Posterior vena cava (tissue), 2 donors: Measurements from ENCODE around the gene TANGO6. TPM values are rescaled to one million over a fixed set of nuclear protein-coding genes. Genes with fewer than 3 reads are reported as not detected.

Experiments used
- DNase-seq: peaks from one replicate; pipeline ENCODE4 v3.0.0-alpha.2; 2020; ENCODE audit warnings: low spot score
- intact Hi-C, 2 donors: fragments of 100-400 bp; cut with DNase I; formaldehyde crosslinking; loops; one replicate each; pipeline versions ENCODE4 v1.14.1 to v1.14.2; 2022 to 2023
- total RNA-seq, 2 donors: library from RNA; stranded (reverse); fragmentation: NEBNext Ultra II Directional; extraction: Animal tissue kit (Norgen Biotek cat#: 25700); gene quantifications; one replicate each; pipeline ENCODE4 v1.2.1, GENCODE V29; 2021
- donor health status: DM: yes; HTN: yes; CAD: no.
- donor health status: DM: yes; HTN: yes; CAD: no.

Gene TANGO6
- total RNA-seq, 2 donors from 2014 or later = 16.9 to 22.2 TPM

DNA sequence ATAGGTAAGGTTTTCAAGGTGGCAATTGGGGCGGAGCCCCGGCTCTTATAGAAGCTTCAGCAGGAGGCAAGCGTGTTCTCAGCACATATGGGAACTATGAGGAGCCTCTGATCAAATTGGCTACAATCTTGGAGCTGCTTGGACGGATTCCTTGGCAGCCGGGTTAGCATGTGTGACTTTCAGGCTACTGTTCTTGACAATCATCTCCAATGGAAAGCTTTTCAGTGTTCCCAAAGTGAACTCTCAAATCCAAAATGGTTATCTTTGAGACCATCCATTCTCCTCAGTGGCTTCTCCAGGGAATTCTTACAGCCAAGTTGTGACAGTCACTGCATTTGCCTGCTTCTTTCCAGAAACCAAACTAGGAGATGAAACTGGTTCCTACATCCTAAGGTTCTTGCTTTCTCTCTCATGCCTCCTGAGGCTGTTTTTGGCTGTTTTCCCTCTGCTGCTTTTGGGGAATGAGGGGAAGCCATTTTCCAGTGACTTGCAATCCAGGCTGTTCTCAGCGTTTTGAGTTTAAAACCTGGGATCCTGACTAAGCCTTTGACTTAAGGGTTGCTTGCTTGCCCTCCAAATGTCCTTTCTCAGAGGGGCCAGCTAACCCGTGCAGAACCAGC is 273.0 kb downstream of the TANGO6 start:
- intact Hi-C loops = loop anchor here (10.0 kb wide), 2 partner anchors 212 to 262 kb away; no protein-coding TSS in a partner anchor
- peak; percentile 9 for DNase-seq

DNA sequence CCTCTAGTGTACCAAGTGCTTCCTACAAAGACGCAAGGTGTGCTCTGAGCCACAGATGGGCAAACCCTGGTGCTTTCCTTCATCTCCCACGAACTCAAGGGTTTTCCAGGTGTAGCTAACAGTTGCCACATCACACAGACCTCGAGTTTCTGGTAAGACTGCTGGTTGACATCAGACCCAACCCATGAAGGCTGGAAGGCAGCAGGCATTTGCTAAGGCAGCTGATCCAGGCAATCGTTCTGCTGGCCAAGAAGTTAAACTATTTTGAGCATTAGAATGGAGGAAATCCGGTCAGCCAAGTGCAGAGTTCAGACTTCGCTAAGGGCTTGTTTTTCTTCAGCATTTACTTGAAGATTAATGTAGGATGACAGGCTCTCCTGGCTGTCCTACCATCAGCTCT is 273.6 kb downstream of the TANGO6 start:
- DNase-seq = peak; percentile 17
- intact Hi-C loops = loop anchor here (10.0 kb wide), 2 partner anchors 212 to 262 kb away; no protein-coding TSS in a partner anchor

DNA sequence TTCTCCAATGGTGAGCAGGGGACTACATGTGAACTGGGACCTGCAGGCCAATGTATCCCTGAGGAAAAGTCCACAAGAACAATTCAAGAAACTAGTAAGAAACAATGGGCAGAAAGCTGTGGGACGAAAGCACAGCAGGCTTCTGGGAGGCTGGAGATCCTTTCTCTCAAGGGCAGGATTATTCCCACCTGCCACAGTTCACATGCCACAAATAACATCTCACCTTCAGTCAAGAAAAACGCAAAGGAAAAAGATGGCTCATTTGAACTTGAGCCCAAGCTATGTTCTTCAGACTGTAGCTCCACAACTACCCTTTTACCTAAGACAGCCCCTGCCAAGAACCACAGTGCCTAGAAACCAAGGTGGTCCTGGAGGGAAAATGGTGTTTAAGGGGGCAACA is 275.1 kb downstream of the TANGO6 start:
- intact Hi-C loops = loop anchor here (10.0 kb wide), 2 partner anchors 214 to 264 kb away; no protein-coding TSS in a partner anchor
- DNase-seq = peak; percentile 5

DNA sequence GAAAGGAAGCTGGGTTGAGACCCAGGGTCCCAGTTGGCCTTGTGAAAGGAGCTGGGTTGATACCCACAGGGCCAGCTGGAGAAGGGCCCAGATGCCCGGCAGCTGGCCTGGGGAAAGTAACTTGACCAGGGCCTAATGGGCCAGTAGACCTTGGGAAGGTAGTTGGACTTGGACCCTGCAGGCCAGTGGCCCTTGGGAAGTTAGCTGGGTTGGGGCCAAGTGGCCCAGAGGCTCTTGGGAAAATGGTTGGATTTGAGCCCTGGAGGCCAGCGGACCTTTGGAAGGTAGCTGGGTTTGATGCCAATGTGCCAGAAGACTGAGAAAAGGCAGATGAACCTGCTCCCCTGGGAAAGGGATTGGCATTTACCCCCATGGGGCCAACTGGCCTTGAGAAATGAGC is 275.7 kb downstream of the TANGO6 start:
- intact Hi-C loops = loop anchor here (10.0 kb wide), 2 partner anchors 214 to 264 kb away; no protein-coding TSS in a partner anchor
- peak; percentile 35 for DNase-seq

DNA sequence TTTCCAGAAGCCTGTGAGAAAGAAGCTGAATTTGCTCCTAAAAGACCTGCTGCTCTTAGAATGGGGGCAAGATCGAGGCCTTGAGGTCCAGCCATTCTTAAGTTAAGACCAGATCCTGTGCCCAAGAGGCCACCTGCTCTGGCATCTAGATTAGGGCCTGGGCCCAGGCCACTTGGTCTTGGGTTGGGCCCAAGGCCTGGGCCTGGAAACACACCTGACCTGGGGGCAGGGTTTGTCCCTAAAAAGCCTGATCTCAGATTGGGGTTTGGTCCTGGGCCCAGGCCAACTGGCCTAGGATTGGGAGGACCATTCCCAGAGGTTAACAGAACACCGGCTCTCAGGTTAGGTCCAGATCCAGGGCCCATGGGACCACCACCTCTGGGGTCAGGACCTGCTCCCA is 276.2 kb downstream of the TANGO6 start:
- intact Hi-C loops = loop anchor here (10.0 kb wide), 2 partner anchors 215 to 265 kb away; no protein-coding TSS in a partner anchor
- peak; percentile 66 for DNase-seq

DNA sequence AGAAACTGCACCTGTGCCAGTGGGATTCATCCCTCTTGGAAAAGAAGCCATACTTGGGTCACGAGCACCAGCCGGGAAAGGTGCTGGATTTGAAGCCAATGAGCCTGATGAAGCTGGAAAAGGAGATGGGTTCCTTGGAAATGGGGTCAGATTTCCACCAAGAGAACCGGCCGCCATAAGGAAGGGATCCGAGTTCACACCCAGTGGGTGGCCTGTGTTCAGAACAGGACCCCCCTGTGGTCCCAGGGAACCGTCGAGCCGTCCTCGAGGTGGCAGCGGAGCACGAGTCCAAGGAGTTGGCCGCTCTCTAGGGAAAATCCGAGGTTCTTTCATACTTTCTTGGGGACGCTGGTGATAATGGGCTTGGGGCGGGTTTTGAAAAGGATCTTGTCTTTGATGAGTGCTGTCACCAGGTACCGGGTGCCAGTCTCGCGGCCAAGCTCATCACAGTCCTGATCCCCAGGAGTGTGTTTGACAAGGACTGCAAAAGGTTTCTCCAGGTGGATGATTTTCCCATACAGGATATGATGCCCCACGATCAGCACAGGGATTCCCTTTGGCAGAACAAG is 276.8 kb downstream of the TANGO6 start:
- intact Hi-C loops = loop anchor here in 1 of 2 donors (10.0 kb wide), 1 partner anchor 595 kb away; no protein-coding TSS in a partner anchor
- DNase-seq = peak; percentile 56

DNA sequence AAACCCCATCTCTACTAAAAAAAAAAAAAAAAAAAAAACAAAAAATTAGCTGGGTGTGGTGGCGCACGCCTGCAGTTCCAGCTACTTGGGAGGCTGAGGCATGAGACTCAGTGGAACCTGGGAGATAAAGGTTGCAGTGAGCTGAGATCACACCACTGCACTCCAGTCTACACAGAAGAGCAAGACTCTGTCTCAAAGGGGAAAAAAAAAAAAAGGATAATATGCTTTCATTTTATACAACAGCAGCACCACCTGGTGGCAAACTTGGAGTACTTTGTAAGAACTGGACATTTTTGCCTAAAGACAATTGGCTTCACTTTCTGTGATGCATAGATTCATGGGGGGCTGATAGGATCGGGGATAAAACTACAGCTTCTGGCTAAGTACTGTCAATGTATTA is 280.6 kb downstream of the TANGO6 start:
- DNase-seq = no peak
- intact Hi-C loops = loop anchor here in 1 of 2 donors (10.0 kb wide), 1 partner anchor 599 kb away; no protein-coding TSS in a partner anchor

DNA sequence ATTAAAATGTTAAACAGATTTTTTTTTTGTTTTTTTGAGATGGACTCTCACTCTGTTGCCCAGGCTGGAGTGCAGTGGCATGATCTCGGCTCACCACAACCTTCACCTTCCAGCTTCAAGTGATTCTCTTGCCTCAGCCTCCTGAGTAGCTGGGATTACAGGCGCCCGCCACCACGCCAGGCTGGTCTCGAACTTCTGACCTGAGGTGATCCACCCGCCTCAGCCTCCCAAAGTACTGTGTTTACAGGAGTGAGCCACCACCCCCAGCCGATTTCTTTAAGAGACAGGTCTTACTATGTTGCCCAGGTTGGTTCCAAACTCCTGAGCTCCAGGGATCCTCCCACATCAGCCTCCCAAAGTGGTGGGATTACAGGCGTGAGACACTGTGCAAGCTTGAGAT is 281.1 kb downstream of the TANGO6 start:
- intact Hi-C loops = loop anchor here in 1 of 2 donors (10.0 kb wide), 1 partner anchor 600 kb away; no protein-coding TSS in a partner anchor

DNA sequence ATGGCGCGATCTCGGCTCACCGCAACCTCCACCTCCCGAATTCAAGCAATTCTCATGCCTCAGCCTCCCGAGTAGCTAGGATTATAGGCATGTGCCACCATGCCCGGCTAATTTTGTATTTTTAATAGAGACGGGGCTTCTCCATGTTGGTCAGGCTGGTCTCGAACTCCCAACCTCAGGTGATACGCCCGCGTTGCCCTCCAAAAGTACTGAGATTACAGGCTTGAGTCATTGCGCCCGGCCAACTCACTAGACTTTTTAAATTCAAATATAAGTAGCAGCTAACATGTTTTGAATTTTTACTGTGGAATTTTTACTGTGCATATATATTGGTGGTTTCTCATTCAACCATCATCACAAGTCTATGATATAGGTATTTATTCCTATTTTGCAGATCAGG is 281.6 kb downstream of the TANGO6 start:
- DNase-seq = peak; percentile 35
- intact Hi-C loops = loop anchor here in 1 of 2 donors (10.0 kb wide), 1 partner anchor 600 kb away; no protein-coding TSS in a partner anchor

More for the DNA sequence above, 281.1 kb downstream of the TANGO6 start:
- DNase-seq = peak; percentile 44

DNA sequence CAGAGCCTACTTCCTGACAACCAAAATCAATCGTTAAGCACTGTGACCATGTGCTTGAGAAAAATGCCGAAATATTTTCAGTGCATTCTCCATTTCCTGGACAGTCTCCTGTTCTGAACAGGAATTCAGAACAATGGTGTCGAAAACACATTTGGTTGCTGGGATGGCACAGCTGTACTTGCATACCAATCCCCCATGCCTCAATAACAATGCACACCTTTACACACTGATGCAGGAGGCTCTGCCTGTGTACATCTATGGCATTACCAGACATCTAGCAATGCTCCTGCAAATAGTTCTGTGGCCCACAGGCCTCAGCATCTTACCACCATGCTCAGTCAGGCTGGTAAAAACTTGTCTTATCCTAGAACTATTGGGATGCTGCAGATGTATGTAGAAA is 282.9 kb downstream of the TANGO6 start:
- intact Hi-C loops = loop anchor here in 1 of 2 donors (10.0 kb wide), 1 partner anchor 601 kb away; no protein-coding TSS in a partner anchor
- DNase-seq = peak; percentile 5

DNA sequence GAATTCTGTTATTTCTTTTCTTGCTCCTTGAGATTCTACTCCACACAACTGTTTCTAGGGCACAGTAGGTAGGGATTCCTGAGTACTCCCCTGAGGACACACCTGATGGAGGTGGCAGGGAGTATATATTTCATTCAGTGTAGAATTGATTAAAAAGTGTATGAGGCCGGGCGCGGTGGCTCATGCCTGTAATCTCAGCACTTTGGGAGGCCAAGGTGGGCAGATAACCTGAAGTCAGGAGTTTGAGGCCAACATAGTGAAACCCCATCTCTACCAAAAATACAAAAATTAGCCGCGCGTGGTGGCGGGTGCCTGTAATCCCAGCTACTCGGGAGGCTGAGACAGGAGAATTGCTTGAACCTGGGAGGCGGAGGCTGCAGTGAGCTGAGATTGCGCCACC is 283.5 kb downstream of the TANGO6 start:
- intact Hi-C loops = loop anchor here in 1 of 2 donors (10.0 kb wide), 1 partner anchor 602 kb away; no protein-coding TSS in a partner anchor

DNA sequence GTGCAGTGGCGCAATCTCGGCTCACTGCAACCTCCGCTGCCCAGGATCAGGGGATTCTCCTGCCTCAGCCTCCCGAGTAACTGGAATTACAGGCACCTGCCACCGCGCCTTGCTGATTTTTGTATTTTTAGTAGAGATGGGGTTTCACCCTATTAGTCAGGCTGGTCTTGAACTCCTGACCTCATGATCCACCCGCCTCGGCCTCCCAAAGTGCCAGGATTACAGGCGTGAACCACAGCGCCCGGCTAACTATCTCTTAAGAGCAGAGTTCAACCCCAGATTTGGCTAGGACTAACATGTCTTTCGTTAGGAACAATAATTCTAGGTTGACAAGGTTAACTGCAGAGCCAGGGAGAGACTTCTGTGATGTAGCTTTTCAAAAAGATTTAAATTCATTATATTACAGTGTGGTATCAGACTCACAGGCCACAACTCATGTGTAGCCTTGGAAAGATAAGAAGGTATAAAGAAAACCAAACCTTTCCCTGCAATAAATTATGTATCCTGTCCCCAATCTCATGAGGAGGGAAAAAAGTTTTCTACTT is 284.7 kb downstream of the TANGO6 start:
- intact Hi-C loops = loop anchor here in 1 of 2 donors (10.0 kb wide), 1 partner anchor 603 kb away; no protein-coding TSS in a partner anchor
- DNase-seq = peak; percentile 47

More for the DNA sequence above, 283.5 kb downstream of the TANGO6 start:
- DNase-seq = peak; percentile 58

DNA sequence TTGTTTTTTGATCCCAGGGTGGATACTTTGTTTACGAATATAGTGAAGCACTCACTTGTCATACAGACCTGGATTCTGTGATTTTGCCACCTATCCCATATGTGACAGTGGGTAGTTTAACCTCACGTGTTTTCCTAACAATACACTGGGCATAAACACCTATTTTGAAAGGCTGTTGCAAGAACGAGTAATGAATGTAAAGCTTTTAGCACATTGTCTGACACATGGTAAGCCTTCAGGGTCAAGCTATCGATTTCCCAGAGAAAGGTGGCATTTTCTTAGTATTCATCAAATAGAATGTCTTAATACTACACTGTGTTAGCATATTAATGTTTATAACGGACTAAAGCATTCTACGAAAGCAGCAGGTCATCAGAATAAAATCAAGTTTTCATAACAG is 287.1 kb downstream of the TANGO6 start:
- DNase-seq = no peak
- intact Hi-C loops = no loop called here

DNA sequence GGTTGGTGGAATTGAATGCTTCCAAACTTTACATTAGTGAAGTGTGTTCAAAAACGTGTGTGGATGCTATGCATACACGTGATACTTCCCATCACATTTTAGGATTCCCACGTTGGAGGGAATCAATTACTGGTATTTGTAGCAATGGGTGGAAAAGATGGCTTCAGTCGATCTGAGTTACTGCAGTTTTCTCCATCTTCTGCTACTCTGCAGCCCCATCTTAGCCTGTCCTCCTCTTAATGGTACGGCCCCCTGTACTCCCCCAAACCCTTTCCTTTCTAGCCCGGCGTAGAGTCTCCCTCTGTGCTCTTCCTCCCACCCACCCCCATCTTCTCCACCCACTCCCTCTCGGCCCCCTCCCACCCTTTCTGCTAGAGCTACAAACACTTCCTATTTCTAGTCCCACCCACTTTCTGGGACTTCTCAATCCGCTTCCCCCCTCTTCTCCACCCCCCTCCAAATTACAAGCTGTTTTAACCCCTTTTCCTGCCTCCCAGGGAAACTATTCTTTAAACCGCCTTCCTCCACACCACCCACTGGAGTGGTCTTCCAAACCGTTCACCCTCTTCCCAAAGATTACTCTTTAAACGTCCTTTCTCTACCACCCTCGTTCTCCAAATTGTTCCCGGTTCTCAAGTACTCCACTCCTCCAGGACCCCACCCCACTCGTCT is 288.0 kb downstream of the TANGO6 start:
- peak; percentile 14 for DNase-seq
- intact Hi-C loops = no loop called here

DNA sequence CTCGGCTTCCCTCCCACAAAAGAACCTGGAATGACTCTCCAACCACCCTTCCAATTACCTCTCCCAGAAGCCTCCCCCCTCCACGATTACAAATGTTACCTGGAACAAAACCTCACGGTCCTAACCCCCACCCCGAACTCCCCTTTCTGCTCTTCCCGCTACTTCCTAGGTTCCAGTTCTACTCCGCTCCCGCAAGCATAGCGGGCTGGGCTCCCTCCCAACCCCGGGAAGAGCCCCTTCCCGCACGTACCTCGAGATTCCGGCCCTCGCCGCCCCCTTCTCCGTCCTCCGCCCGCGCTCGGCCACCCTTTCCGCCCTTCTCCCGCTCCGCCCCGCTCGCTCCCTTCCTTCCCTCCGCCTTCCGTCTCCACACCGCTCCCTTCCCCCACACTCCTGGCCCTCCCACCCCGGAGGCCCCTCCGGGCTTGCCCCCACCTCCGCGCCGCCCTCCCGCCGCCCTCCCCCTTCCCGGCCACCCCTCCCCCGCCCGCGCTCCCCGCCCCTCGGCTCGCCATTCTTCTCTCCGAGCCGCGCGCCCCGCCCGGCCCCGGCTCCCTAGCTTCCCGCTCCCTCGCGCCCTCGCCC is 288.6 kb downstream of the TANGO6 start:
- peak; percentile 92 for DNase-seq
- intact Hi-C loops = no loop called here

DNA sequence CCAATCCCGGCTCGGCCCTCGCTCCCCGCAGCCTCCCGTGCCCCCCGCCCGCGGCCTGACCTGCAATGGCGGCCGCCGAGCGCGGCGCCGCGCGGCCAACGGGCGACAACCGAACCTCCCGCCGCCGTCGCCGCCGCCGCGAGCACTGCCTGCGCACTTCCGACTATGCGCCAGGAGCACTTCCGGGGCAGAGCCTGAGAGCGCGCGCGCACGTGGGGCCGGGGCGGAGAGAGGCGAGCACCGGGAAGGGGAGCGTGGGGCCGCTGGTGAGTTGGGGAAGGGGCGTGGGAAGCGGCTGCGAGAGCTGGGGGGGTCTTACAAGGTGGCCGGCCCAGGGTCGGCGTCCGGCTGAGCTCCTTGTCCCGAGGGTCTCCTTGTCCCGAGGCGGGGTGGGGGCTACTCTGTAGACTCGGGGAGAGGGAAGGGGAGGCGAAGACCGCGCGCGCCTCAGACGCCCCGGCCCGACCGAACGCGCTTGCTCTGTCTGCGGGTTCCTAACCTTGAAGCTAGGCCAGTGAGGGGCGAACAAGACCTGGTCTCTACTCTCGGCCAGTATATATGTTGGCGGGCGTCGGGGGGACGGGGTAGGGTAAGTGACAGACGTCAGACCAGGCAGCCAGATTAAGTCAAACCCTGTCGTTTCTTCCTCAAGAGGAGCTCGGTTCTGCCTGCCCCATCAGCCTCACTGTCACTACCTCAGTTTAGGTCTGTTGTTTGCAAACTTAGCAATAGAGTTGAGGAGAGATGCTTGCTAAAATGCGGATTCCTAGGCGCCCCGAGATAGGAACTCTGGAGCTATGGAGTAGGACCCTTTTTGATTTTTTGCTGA is 289.3 kb downstream of the TANGO6 start, which contains the start of the genes CHTF8 and UTP4:
Gene CHTF8 (minus strand): TSS at position 165 of the 829 bp plus-strand sequence. CDS start 11,130 bp downstream, outside the sequence.
Gene UTP4 (plus strand): TSS at position 226 of the 829 bp plus-strand sequence. CDS start 811 bp downstream, outside the sequence.
- peak; percentile 97 for DNase-seq
- intact Hi-C loops = no loop called here

DNA sequence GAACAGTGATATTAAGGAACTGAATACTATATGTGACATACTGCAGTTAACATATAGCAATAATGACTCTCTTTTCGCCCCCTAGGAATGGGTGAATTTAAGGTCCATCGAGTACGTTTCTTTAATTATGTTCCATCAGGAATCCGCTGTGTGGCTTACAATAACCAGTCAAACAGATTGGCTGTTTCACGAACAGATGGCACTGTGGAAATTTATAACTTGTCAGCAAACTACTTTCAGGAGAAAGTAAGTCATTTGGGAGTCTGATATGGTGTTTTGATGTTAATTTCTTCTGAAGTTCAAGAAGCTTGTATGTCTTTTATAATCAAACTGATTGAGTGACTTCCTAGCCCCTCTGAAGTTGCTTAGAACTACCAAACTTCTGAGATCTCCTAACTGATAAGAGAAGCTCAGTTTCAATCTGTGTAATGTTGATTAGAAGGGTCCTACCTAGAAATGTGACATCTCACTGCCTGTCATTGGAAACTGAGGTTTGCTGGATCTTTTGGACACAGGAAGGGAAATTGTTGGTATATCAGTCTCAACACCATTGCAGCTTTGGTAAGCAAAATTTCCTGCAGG is 290.1 kb downstream of the TANGO6 start:
- intact Hi-C loops = no loop called here
- DNase-seq = no peak
